WTC11 (cell line): Measurements from ENCODE around the gene TMTC3. TPM values are rescaled to one million over a fixed set of nuclear protein-coding genes. Genes with fewer than 3 reads are reported as not detected.

Experiments used
- ATAC-seq: fragments of 200-7000 bp; cut with Tn5 transposase; 2 replicates; pipeline ENCODE4 v1.10.0; 2021; ENCODE audit warnings: mild to moderate bottlenecking, moderate library complexity
- CTCF ChIA-PET: fragments of 300-600 bp; sonication (Branson Sonifier 250); formaldehyde crosslinking; loops from one replicate; lab custom pipeline; 2021; ENCODE audit warnings: antibody characterized with exemption; lab: Charles Lee
- POLR2A ChIA-PET: fragments of 350-600 bp; sonication (Branson Sonifier 250); formaldehyde crosslinking; loops from one replicate; lab custom pipeline; 2021; ENCODE audit warnings: antibody characterized with exemption; lab: Charles Lee
- DNase-seq: peaks from one replicate; pipeline ENCODE4 v3.0.0; 2021; ENCODE audit warnings: low spot score
- H3K27ac Mint-ChIP-seq: 2 replicates; pipeline ENCODE4 v1.8.0; 2021; ENCODE audit warnings: mixed read lengths
- H3K27me3 Mint-ChIP-seq: 2 replicates; pipeline ENCODE4 v1.8.0; 2021; ENCODE audit warnings: low read depth, mild to moderate bottlenecking, moderate library complexity, mixed read lengths
- H3K36me3 Mint-ChIP-seq: 2 replicates; pipeline ENCODE4 v1.8.0; 2021; ENCODE audit warnings: mixed read lengths
- H3K4me1 Mint-ChIP-seq: 2 replicates; pipeline ENCODE4 v1.8.0; 2022; ENCODE audit warnings: mixed read lengths
- H3K4me3 Mint-ChIP-seq: 2 replicates; pipeline ENCODE4 v1.8.0; 2021; ENCODE audit warnings: mild to moderate bottlenecking, moderate library complexity, mixed read lengths
- H3K9me3 Mint-ChIP-seq: 2 replicates; pipeline ENCODE4 v1.8.0; 2021; ENCODE audit warnings: mixed read lengths
- ATF3 ChIP-seq: sonication (generic); formaldehyde crosslinking; conservative IDR thresholded peaks from 2 replicates; pipeline ENCODE4 v1.8.1; 2022; ENCODE audit warnings: mild to moderate bottlenecking, missing genetic modification reagents
- CBFB ChIP-seq: sonication (generic); formaldehyde crosslinking; IDR thresholded peaks from 2 replicates; pipeline ENCODE4 v1.8.1; 2022; ENCODE audit warnings: mild to moderate bottlenecking, low read depth, missing genetic modification reagents
- ELF4 ChIP-seq: sonication (generic); formaldehyde crosslinking; IDR thresholded peaks from 2 replicates; pipeline ENCODE4 v1.8.1; 2022; ENCODE audit warnings: low read depth, mild to moderate bottlenecking, moderate library complexity, missing genetic modification reagents
- ERG ChIP-seq: fragments of 250-450 bp; sonication (Bioruptor Pico); IDR thresholded peaks from 2 replicates; pipeline ENCODE4 v1.8.0; 2021; ENCODE audit warnings: mild to moderate bottlenecking
- ETV6 ChIP-seq: sonication (generic); formaldehyde crosslinking; IDR thresholded peaks from 2 replicates; pipeline ENCODE4 v1.8.1; 2022; ENCODE audit warnings: mild to moderate bottlenecking, missing genetic modification reagents
- JUN ChIP-seq: sonication (generic); formaldehyde crosslinking; IDR thresholded peaks from 2 replicates; pipeline ENCODE4 v1.8.0; 2023; ENCODE audit warnings: mild to moderate bottlenecking, missing genetic modification reagents
- KAT7 ChIP-seq: sonication (generic); formaldehyde crosslinking; IDR thresholded peaks from 2 replicates; pipeline ENCODE4 v1.8.1; 2023; ENCODE audit warnings: missing genetic modification reagents, mild to moderate bottlenecking, borderline replicate concordance
- NR2C2 ChIP-seq: sonication (generic); formaldehyde crosslinking; IDR thresholded peaks from 2 replicates; pipeline ENCODE4 v1.8.0; 2022; ENCODE audit warnings: mild to moderate bottlenecking, missing genetic modification reagents
- OVOL2 ChIP-seq: fragments of 250-450 bp; sonication (Bioruptor Pico); IDR thresholded peaks from 2 replicates; pipeline ENCODE4 v1.9.0; 2021; ENCODE audit warnings: mild to moderate bottlenecking, borderline replicate concordance
- RELA ChIP-seq: sonication (generic); formaldehyde crosslinking; IDR thresholded peaks from 2 replicates; pipeline ENCODE4 v1.8.1; 2022; ENCODE audit warnings: missing genetic modification reagents, mild to moderate bottlenecking, borderline replicate concordance
- RORB ChIP-seq: fragments of 250-450 bp; sonication (Bioruptor Pico); IDR thresholded peaks from 2 replicates; pipeline ENCODE4 v1.9.0; 2021; ENCODE audit warnings: mild to moderate bottlenecking
- SMAD3 ChIP-seq: sonication (generic); formaldehyde crosslinking; IDR thresholded peaks from 2 replicates; pipeline ENCODE4 v1.8.0; 2022; ENCODE audit warnings: missing genetic modification reagents, mild to moderate bottlenecking, borderline replicate concordance
- SMAD4 ChIP-seq: sonication (generic); formaldehyde crosslinking; IDR thresholded peaks from 2 replicates; pipeline ENCODE4 v1.8.0; 2022; ENCODE audit warnings: mild to moderate bottlenecking, missing genetic modification reagents
- ZNF121 ChIP-seq: sonication (generic); formaldehyde crosslinking; IDR thresholded peaks from 2 replicates; pipeline ENCODE4 v1.8.0; 2023; ENCODE audit warnings: missing genetic modification reagents
- ZNF416 ChIP-seq: fragments of 250-450 bp; sonication (Bioruptor Pico); IDR thresholded peaks from 2 replicates; pipeline ENCODE4 v1.9.0; 2021; ENCODE audit warnings: mild to moderate bottlenecking, inconsistent platforms
- total RNA-seq: library from RNA; stranded (reverse); gene quantifications from 3 replicates; pipeline ENCODE4 v1.2.3, GENCODE V29; 2021
- TF ChIP-seq, protein P1 (sequence below): sonication (generic); formaldehyde crosslinking; IDR thresholded peaks from 2 replicates; pipeline ENCODE4 v1.8.1; 2022; ENCODE audit warnings: missing genetic modification reagents, borderline replicate concordance
- TF ChIP-seq, protein P2 (sequence below): sonication (generic); formaldehyde crosslinking; IDR thresholded peaks from 2 replicates; pipeline ENCODE4 v1.8.0; 2022; ENCODE audit warnings: missing genetic modification reagents
- TF ChIP-seq, protein P3 (sequence below): sonication (generic); formaldehyde crosslinking; IDR thresholded peaks from 2 replicates; pipeline ENCODE4 v1.8.1; 2023; ENCODE audit warnings: mild to moderate bottlenecking, missing genetic modification reagents
- TF ChIP-seq, protein P4 (sequence below): fragments of 200-600 bp; IDR thresholded peaks from 2 replicates; pipeline ENCODE4 v1.8.0; 2022; ENCODE audit warnings: antibody characterized with exemption
- TF ChIP-seq, protein P5 (sequence below): sonication (generic); formaldehyde crosslinking; IDR thresholded peaks from 2 replicates; pipeline ENCODE4 v1.8.0; 2022; ENCODE audit warnings: mild to moderate bottlenecking, missing genetic modification reagents

The TMTC3 gene
- total RNA-seq, 1 experiment from 2014 or later: 38.8 TPM

- CTCF ChIA-PET: no interaction called here
- ATAC-seq: no peak
Observed at GRCh38 chr12:88242939-88243338, 100.8 kb downstream of the TMTC3 start.

DNA sequence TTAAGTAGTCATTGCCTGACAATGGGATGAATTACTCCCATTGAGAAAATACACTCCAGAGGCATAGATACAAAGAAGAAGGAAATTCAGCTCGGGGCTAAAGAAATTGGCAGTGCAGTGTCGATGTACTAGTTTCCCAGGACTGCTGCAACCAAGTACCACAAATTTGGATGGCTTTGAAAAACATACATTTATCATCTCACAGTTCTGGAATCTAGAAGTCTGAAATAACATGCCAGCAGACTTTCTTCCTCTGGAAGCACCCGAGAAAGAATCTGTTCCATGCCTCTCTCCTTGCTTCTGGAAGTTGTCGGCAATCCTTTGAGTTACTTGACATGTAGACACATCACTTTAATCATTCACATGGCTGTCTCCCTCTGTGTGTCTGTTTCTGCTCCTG, 101.9 kb downstream of the TMTC3 start:
- no peak for DNase-seq

More at GRCh38 chr12:88242939-88243338, 100.8 kb downstream of the TMTC3 start:
- Mint-ChIP-seq H3K9me3 (peaks cover 5% of the 10 kb centered on the region), H3K27me3 (no peaks in the 10 kb centered on the region; the same call in 1 of the 2 replicates), H3K27ac (peak overlapping the region; percentile 36; the same call in 1 of the 2 replicates), H3K36me3 (peaks cover 4% of the 10 kb centered on the region; the same call in 1 of the 2 replicates), H3K4me3 (no peak overlapping the region), H3K4me1 (peaks cover 31% of the 10 kb centered on the region)
- POLR2A ChIA-PET: no interaction called here
- DNase-seq: no peak
- TF ChIP-seq, protein P1, sequence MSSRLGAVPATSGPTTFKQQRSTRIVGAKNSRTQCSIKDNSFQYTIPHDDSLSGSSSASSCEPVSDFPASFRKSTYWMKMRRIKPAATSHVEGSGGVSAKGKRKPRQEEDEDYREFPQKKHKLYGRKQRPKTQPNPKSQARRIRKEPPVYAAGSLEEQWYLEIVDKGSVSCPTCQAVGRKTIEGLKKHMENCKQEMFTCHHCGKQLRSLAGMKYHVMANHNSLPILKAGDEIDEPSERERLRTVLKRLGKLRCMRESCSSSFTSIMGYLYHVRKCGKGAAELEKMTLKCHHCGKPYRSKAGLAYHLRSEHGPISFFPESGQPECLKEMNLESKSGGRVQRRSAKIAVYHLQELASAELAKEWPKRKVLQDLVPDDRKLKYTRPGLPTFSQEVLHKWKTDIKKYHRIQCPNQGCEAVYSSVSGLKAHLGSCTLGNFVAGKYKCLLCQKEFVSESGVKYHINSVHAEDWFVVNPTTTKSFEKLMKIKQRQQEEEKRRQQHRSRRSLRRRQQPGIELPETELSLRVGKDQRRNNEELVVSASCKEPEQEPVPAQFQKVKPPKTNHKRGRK (CRISPR knock-in tag): peak; percentile 96
- no peak for TF ChIP-seq ZNF121 (CRISPR knock-in tag)

DNA sequence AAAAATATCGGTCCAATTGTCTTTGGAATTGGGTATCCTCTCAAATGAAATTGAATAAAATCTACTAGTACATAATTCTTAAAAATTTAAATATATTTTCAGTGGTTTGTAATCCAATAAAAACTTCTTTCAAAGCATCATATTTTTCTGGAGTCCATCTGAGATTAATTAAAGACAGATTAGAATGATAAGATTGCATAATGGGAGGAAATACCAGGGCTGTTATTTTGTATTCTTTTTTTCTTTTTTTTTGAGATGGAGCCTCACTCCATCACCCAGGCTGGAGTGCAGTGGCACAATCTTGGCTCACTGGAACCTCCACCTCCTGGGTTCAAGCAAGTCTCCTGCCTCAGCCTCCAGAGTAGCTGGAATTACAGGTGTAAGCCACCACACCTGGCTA, 103.8 kb downstream of the TMTC3 start:
- no peak for DNase-seq
- CTCF ChIA-PET: no interaction called here
- POLR2A ChIA-PET: no interaction called here
- TF ChIP-seq JUN (no peak), ERG (CRISPR knock-in tag) (no peak), ETV6 (CRISPR knock-in tag) (no peak), SMAD3 (CRISPR knock-in tag) (no peak), RELA (no peak)
- TF ChIP-seq, protein P2, sequence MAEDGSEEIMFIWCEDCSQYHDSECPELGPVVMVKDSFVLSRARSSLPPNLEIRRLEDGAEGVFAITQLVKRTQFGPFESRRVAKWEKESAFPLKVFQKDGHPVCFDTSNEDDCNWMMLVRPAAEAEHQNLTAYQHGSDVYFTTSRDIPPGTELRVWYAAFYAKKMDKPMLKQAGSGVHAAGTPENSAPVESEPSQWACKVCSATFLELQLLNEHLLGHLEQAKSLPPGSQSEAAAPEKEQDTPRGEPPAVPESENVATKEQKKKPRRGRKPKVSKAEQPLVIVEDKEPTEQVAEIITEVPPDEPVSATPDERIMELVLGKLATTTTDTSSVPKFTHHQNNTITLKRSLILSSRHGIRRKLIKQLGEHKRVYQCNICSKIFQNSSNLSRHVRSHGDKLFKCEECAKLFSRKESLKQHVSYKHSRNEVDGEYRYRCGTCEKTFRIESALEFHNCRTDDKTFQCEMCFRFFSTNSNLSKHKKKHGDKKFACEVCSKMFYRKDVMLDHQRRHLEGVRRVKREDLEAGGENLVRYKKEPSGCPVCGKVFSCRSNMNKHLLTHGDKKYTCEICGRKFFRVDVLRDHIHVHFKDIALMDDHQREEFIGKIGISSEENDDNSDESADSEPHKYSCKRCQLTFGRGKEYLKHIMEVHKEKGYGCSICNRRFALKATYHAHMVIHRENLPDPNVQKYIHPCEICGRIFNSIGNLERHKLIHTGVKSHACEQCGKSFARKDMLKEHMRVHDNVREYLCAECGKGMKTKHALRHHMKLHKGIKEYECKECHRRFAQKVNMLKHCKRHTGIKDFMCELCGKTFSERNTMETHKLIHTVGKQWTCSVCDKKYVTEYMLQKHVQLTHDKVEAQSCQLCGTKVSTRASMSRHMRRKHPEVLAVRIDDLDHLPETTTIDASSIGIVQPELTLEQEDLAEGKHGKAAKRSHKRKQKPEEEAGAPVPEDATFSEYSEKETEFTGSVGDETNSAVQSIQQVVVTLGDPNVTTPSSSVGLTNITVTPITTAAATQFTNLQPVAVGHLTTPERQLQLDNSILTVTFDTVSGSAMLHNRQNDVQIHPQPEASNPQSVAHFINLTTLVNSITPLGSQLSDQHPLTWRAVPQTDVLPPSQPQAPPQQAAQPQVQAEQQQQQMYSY (CRISPR knock-in tag): no peak

More for the DNA sequence above, 101.9 kb downstream of the TMTC3 start:
- ChIA-PET POLR2A (no interaction called here), CTCF (interaction anchor here (1.2 kb wide), 1 partner anchor 150 kb away, joined by 3 read pairs; no protein-coding TSS in a partner anchor)
- Mint-ChIP-seq H3K27ac (no peak overlapping the region), H3K27me3 (no peaks in the 10 kb centered on the region; the same call in 1 of the 2 replicates), H3K4me3 (no peak overlapping the region), H3K4me1 (peaks cover 41% of the 10 kb centered on the region), H3K9me3 (peaks cover 5% of the 10 kb centered on the region), H3K36me3 (peaks cover 4% of the 10 kb centered on the region; the same call in 1 of the 2 replicates)
- ATAC-seq: peak; percentile 82
- TF ChIP-seq ATF3 (no peak), RORB (no peak), OVOL2 (CRISPR knock-in tag) (no peak), NR2C2 (no peak), JUN (no peak), SMAD4 (CRISPR knock-in tag) (no peak), KAT7 (no peak), ELF4 (no peak), ZNF416 (no peak), CBFB (CRISPR knock-in tag) (no peak)
- TF ChIP-seq, protein P3, sequence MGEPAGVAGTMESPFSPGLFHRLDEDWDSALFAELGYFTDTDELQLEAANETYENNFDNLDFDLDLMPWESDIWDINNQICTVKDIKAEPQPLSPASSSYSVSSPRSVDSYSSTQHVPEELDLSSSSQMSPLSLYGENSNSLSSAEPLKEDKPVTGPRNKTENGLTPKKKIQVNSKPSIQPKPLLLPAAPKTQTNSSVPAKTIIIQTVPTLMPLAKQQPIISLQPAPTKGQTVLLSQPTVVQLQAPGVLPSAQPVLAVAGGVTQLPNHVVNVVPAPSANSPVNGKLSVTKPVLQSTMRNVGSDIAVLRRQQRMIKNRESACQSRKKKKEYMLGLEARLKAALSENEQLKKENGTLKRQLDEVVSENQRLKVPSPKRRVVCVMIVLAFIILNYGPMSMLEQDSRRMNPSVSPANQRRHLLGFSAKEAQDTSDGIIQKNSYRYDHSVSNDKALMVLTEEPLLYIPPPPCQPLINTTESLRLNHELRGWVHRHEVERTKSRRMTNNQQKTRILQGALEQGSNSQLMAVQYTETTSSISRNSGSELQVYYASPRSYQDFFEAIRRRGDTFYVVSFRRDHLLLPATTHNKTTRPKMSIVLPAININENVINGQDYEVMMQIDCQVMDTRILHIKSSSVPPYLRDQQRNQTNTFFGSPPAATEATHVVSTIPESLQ (CRISPR knock-in tag): no peak
- TF ChIP-seq, protein P4, sequence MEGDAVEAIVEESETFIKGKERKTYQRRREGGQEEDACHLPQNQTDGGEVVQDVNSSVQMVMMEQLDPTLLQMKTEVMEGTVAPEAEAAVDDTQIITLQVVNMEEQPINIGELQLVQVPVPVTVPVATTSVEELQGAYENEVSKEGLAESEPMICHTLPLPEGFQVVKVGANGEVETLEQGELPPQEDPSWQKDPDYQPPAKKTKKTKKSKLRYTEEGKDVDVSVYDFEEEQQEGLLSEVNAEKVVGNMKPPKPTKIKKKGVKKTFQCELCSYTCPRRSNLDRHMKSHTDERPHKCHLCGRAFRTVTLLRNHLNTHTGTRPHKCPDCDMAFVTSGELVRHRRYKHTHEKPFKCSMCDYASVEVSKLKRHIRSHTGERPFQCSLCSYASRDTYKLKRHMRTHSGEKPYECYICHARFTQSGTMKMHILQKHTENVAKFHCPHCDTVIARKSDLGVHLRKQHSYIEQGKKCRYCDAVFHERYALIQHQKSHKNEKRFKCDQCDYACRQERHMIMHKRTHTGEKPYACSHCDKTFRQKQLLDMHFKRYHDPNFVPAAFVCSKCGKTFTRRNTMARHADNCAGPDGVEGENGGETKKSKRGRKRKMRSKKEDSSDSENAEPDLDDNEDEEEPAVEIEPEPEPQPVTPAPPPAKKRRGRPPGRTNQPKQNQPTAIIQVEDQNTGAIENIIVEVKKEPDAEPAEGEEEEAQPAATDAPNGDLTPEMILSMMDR: no peak
- TF ChIP-seq, protein P5, sequence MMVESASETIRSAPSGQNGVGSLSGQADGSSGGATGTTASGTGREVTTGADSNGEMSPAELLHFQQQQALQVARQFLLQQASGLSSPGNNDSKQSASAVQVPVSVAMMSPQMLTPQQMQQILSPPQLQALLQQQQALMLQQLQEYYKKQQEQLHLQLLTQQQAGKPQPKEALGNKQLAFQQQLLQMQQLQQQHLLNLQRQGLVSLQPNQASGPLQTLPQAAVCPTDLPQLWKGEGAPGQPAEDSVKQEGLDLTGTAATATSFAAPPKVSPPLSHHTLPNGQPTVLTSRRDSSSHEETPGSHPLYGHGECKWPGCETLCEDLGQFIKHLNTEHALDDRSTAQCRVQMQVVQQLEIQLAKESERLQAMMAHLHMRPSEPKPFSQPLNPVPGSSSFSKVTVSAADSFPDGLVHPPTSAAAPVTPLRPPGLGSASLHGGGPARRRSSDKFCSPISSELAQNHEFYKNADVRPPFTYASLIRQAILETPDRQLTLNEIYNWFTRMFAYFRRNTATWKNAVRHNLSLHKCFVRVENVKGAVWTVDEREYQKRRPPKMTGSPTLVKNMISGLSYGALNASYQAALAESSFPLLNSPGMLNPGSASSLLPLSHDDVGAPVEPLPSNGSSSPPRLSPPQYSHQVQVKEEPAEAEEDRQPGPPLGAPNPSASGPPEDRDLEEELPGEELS: no peak

More for the DNA sequence above, 103.8 kb downstream of the TMTC3 start:
- Mint-ChIP-seq H3K36me3 (no peaks in the 10 kb centered on the region), H3K27ac (no peak overlapping the region), H3K27me3 (no peaks in the 10 kb centered on the region; the same call in 1 of the 2 replicates), H3K4me1 (peaks cover 41% of the 10 kb centered on the region), H3K4me3 (no peak overlapping the region), H3K9me3 (no peaks in the 10 kb centered on the region)
- ATAC-seq: no peak
